ENCODE data around the gene PC.

- TF ChIP-seq CTCF (conservative IDR thresholded peaks at IDR 0.05; ENCODE audit: low read depth, low read length): no peak
- TF ChIP-seq EZH2 (IDR thresholded peaks at IDR 0.05; ENCODE audit: borderline replicate concordance, low read depth, low read length, poor library complexity, severe bottlenecking): no peak
These were observed 122.3 kb downstream of the PC start for GRCh38 chr11:66835768-66836405.

All from A673 (cell line).